ENCODE data around the gene ABHD11.

GRCh38 chr7:73742338-73742752, 3.7 kb upstream of the ABHD11 start:
- TF ChIP-seq CTCF (IDR thresholded peaks at IDR 0.05) (no peak), POLR2A (IDR thresholded peaks at IDR 0.05) (no peak), EP300 (IDR thresholded peaks at IDR 0.05) (no peak), POLR2AphosphoS5 (IDR thresholded peaks at IDR 0.05) (no peak)

All from gastroesophageal sphincter (tissue), 3 donors.